Breast epithelium (tissue), 4 donors: ENCODE results near the gene AEBP1. TPM values are rescaled to one million over a fixed set of nuclear protein-coding genes. Genes with fewer than 3 reads are reported as not detected.
A peak's percentile ranks its signal among the peaks of the same experiment; 100 is the strongest.

Source experiments
- DNase-seq, 2 donors: peaks; one replicate each; pipeline ENCODE4 v3.0.0-alpha.2; 2019; ENCODE audit warnings: low spot score in 2 of 2
- H3K27ac ChIP-seq, 2 donors: fragments of 200-600 bp; sonication (generic) in 1 of 2; one replicate each; pipeline ENCODE4 v1.5.1; 2016 to 2019; ENCODE audit warnings: mild to moderate bottlenecking in 1 of 2
- H3K27me3 ChIP-seq, 2 donors: fragments of 200-600 bp; sonication (generic) in 1 of 2; one replicate each; pipeline versions ENCODE4 v1.5.1 to v1.6.0; 2017 to 2019; ENCODE audit warnings: control low read depth in 1 of 2, mild to moderate bottlenecking in 1 of 2
- H3K36me3 ChIP-seq: fragments of 200-600 bp; one replicate; pipeline ENCODE4 v1.5.1; 2019
- H3K4me1 ChIP-seq, 2 donors: fragments of 200-600 bp; sonication (generic); one replicate each; pipeline ENCODE4 v1.5.1; 2016 to 2019; ENCODE audit warnings: control low read depth in 1 of 2
- H3K4me3 ChIP-seq, 3 donors: fragments of 200-600 bp; sonication (generic); 1 replicate in 2 of 3; 2 replicates in 1 of 3; pipeline ENCODE4 v1.5.1; 2016 to 2019; ENCODE audit warnings: mild to moderate bottlenecking in 3 of 3, moderate library complexity in 2 of 3
- H3K9me3 ChIP-seq, 2 donors: fragments of 200-600 bp; sonication (generic) in 1 of 2; one replicate each; pipeline ENCODE4 v1.5.1; 2016 to 2019; ENCODE audit warnings: control low read depth in 1 of 2
- CTCF ChIP-seq, 3 donors: fragments of 450-650 bp; IDR thresholded peaks; one replicate each; pipeline ENCODE4 v1.5.1; 2016 to 2017; ENCODE audit warnings: antibody characterized with exemption in 3 of 3, mild to moderate bottlenecking in 3 of 3, moderate library complexity in 3 of 3
- POLR2A ChIP-seq: fragments of 450-650 bp; IDR thresholded peaks from one replicate; pipeline ENCODE4 v1.6.1; 2016; ENCODE audit warnings: antibody characterized with exemption, mild to moderate bottlenecking, moderate library complexity
- POLR2AphosphoS5 ChIP-seq, 3 donors: sonication (generic); formaldehyde crosslinking; IDR thresholded peaks; one replicate each; pipeline ENCODE4 v1.6.1; 2017; ENCODE audit warnings: antibody characterized with exemption in 3 of 3
- intact Hi-C: fragments of 100-400 bp; cut with DNase I; formaldehyde crosslinking; loops from one replicate; pipeline ENCODE4 v1.15.1; 2023; ENCODE audit warnings: low total_unique reads
- total RNA-seq, 3 donors: library from RNA; depleted of rRNA; stranded (reverse); fragments of >200 nt; gene quantifications; one replicate each; pipeline ENCODE4 v1.1.0, GENCODE V29; 2016

Gene AEBP1
- total RNA-seq, 3 donors from 2014 or later: 85.6 to 300 (median 145) TPM

- intact Hi-C loops: no loop called here
- Histone ChIP-seq H3K9me3 (no peaks in the 10 kb centered on the region), H3K27me3 (no peaks in the 10 kb centered on the region), H3K36me3 (no peaks in the 10 kb centered on the region), H3K27ac (peak overlapping the region in 1 of 2 donors; percentile 66), H3K4me1 (no peaks in the 10 kb centered on the region), H3K4me3 (no peak overlapping the region)
- no peak for DNase-seq
- TF ChIP-seq POLR2A (no peak), POLR2AphosphoS5 (IDR thresholded peaks at IDR 0.05) (no peak), CTCF (IDR thresholded peaks at IDR 0.05) (no peak)
Measured at GRCh38 chr7:44094883-44095592, 9.1 kb upstream of the AEBP1 start.

GRCh38 chr7:44095781-44096180 is 8.4 kb upstream of the AEBP1 start:
- H3K27ac ChIP-seq: peak overlapping the region in 1 of 2 donors; percentile 50
- DNase-seq: no peak
- H3K36me3 ChIP-seq: no peaks in the 10 kb centered on the region
- H3K4me3 ChIP-seq: no peak overlapping the region
- intact Hi-C loops: no loop called here
- TF ChIP-seq POLR2A (no peak), POLR2AphosphoS5 (IDR thresholded peaks at IDR 0.05) (no peak), CTCF (IDR thresholded peaks at IDR 0.05) (no peak)
- H3K27me3 ChIP-seq: no peaks in the 10 kb centered on the region
- H3K4me1 ChIP-seq: no peaks in the 10 kb centered on the region
- no peaks in the 10 kb centered on the region for H3K9me3 ChIP-seq

GRCh38 chr7:44096326-44096881 is 7.7 kb upstream of the AEBP1 start:
- intact Hi-C loops: no loop called here
- no peaks in the 10 kb centered on the region for H3K4me1 ChIP-seq
- peak overlapping the region in 1 of 2 donors; percentile 50 for H3K27ac ChIP-seq
- H3K4me3 ChIP-seq: no peak overlapping the region
- TF ChIP-seq POLR2A (no peak), POLR2AphosphoS5 (IDR thresholded peaks at IDR 0.05) (no peak), CTCF (IDR thresholded peaks at IDR 0.05) (no peak)
- H3K36me3 ChIP-seq: no peaks in the 10 kb centered on the region
- no peak for DNase-seq
- H3K27me3 ChIP-seq: no peaks in the 10 kb centered on the region
- no peaks in the 10 kb centered on the region for H3K9me3 ChIP-seq

GRCh38 chr7:44097064-44097932 is 6.8 kb upstream of the AEBP1 start:
- Histone ChIP-seq H3K4me3 (no peak overlapping the region), H3K36me3 (no peaks in the 10 kb centered on the region), H3K9me3 (no peaks in the 10 kb centered on the region), H3K4me1 (no peaks in the 10 kb centered on the region), H3K27ac (no peak overlapping the region), H3K27me3 (no peaks in the 10 kb centered on the region)
- intact Hi-C loops: no loop called here
- no peak for DNase-seq
- no peak for TF ChIP-seq POLR2A
- no peak for TF ChIP-seq POLR2AphosphoS5 (IDR thresholded peaks at IDR 0.05)
- no peak for TF ChIP-seq CTCF (IDR thresholded peaks at IDR 0.05)
